ENCODE measurements around the gene PTPRE.

The PTPRE gene

DNA sequence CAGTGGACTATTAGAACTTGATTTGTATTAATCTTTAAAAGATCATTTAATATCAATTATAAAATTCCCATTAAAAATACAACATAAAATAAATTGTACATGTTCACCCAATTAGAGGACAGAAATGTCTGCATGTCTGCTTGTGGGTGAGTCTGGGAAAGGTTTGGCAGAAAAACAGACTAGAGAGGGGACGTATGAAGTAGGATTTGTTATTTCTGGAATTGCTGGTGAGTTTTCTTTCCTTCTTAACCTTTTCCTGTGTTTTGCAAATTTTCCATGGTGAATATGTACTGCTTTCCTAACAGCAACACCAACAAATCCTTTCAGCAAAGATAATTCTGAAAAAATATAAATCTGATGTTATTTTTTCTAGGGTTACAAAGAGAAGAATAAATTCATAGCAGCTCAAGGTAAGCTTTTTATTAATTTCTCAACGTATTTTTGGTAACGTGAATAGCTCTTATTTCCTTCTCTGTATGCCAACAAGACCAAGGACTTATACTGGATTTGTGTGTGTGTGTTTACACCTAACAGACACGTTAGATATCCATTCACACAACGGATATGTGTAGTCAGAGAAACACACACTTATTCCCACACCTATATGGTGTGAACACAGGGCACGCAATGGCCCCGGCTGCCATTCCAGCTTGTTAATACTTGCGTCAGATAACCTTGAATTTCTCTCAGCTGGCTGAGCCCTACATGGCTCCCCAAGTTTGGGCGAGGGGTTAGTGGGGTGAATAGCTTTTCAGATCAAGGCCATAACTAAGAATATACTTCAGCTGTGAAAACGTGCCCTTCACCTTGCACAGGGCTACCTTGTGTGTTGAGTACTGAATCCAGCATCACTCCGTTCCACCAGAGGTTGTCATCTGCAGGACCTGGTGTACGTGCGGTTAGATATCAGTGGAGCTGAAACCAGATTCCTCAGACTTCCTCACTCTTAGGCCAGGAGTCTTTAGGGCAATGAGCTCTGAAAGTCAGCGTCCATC is 154.7 kb downstream of the PTPRE start:
- Histone ChIP-seq H3K27me3 (ENCODE audit: control insufficient read depth, insufficient read depth, low read length) (no peaks in the 10 kb centered on the region), H3K9ac (ENCODE audit: low read depth, low read length) (no peak overlapping the region), H3K36me3 (ENCODE audit: control insufficient read depth, insufficient read depth, low read length) (no peaks in the 10 kb centered on the region), H3K4me1 (ENCODE audit: control insufficient read depth, insufficient read depth, low read length) (peaks cover 4% of the 10 kb centered on the region), H3K9me3 (ENCODE audit: control insufficient read depth, insufficient read depth, low read length) (no peaks in the 10 kb centered on the region), H3K4me3 (ENCODE audit: low read depth, low read length) (no peak overlapping the region)

DNA sequence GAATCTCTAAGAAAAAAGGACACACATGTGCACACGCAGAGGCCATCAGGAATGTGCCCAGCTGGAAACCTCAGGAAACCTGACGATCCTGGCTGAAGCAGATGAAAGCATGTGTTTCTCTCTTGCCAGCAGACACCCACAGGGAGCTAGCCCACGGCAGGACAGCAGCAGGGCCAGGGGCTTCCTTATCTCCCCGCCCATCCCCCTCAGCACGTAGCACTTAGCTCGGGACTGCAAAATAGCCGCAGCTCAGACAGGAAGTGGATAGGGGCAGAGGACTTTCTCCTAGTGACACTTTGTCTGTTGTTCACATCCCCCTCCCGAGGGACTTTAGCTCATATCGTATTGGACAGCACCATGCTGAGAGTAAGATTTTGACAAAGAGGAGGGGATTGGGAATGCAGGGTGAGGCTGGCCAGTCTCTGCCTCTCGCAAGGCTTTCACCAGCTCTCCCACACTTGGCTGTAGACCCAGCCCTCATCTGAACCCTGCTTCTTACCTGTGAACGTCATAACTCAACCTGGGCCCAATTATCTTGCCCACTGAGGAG is 155.5 kb downstream of the PTPRE start:
- H3K27me3 ChIP-seq (ENCODE audit: control insufficient read depth, insufficient read depth, low read length) = no peaks in the 10 kb centered on the region
- H3K4me1 ChIP-seq (ENCODE audit: control insufficient read depth, insufficient read depth, low read length) = peaks cover 4% of the 10 kb centered on the region
- no peak overlapping the region for H3K4me3 ChIP-seq (ENCODE audit: low read depth, low read length)
- no peaks in the 10 kb centered on the region for H3K36me3 ChIP-seq (ENCODE audit: control insufficient read depth, insufficient read depth, low read length)
- H3K9ac ChIP-seq (ENCODE audit: low read depth, low read length) = no peak overlapping the region
- no peaks in the 10 kb centered on the region for H3K9me3 ChIP-seq (ENCODE audit: control insufficient read depth, insufficient read depth, low read length)

DNA sequence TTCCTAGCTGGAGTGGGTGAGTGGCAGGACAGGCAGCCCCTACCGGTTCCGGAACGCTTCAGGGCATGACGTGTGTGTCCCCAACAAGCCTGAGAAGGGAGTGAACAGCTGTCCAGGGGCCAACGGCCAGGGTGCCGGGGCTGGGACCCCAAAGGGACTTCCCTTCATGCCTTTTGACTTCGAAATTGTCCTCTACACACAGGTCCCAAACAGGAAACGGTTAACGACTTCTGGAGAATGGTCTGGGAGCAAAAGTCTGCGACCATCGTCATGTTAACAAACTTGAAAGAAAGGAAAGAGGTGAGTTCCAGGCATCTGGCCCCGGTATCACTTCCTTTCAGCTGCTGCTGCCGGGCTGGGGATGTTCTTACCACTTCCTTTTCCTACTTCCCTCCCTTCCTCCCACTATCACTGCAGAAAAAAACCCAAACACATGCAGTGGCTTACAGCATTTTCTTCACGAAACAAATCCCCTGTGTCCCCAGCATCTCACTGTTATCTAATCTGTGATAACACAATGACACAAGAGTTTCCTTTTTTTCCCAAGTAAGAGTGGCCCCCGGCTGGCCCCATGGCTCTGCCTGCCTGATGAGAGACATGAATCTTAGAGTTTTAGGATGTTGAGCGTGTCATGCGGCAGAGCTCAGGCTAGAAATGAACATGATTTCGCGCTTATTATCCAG is 156.1 kb downstream of the PTPRE start:
- Histone ChIP-seq H3K27me3 (ENCODE audit: control insufficient read depth, insufficient read depth, low read length) (no peaks in the 10 kb centered on the region), H3K9me3 (ENCODE audit: control insufficient read depth, insufficient read depth, low read length) (no peaks in the 10 kb centered on the region), H3K4me1 (ENCODE audit: control insufficient read depth, insufficient read depth, low read length) (peaks cover 4% of the 10 kb centered on the region), H3K36me3 (ENCODE audit: control insufficient read depth, insufficient read depth, low read length) (no peaks in the 10 kb centered on the region), H3K9ac (ENCODE audit: low read depth, low read length) (no peak overlapping the region), H3K4me3 (ENCODE audit: low read depth, low read length) (no peak overlapping the region)

DNA sequence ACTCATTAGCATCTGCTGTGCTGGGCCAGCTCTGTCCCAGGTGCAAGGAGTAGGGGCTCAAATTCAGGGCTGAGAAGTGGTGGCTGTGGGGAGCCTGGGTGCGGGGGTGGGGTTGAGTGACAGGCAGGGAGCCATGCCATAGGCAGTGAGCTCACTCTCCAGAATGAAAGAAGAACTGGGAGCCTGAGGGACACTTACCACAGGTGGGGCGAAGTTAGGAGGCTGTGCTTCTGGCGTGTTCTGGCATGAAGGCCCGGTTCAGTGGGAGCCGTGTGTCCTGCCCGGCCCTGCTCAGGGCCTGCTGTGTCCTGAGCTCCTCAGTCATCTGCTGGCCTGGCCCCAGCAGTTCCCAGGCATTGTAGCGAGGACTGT is 156.8 kb downstream of the PTPRE start:
- Histone ChIP-seq H3K36me3 (ENCODE audit: control insufficient read depth, insufficient read depth, low read length) (no peaks in the 10 kb centered on the region), H3K4me3 (ENCODE audit: low read depth, low read length) (no peak overlapping the region), H3K9ac (ENCODE audit: low read depth, low read length) (no peak overlapping the region), H3K9me3 (ENCODE audit: control insufficient read depth, insufficient read depth, low read length) (no peaks in the 10 kb centered on the region), H3K4me1 (ENCODE audit: control insufficient read depth, insufficient read depth, low read length) (peaks cover 4% of the 10 kb centered on the region), H3K27me3 (ENCODE audit: control insufficient read depth, insufficient read depth, low read length) (no peaks in the 10 kb centered on the region)

DNA sequence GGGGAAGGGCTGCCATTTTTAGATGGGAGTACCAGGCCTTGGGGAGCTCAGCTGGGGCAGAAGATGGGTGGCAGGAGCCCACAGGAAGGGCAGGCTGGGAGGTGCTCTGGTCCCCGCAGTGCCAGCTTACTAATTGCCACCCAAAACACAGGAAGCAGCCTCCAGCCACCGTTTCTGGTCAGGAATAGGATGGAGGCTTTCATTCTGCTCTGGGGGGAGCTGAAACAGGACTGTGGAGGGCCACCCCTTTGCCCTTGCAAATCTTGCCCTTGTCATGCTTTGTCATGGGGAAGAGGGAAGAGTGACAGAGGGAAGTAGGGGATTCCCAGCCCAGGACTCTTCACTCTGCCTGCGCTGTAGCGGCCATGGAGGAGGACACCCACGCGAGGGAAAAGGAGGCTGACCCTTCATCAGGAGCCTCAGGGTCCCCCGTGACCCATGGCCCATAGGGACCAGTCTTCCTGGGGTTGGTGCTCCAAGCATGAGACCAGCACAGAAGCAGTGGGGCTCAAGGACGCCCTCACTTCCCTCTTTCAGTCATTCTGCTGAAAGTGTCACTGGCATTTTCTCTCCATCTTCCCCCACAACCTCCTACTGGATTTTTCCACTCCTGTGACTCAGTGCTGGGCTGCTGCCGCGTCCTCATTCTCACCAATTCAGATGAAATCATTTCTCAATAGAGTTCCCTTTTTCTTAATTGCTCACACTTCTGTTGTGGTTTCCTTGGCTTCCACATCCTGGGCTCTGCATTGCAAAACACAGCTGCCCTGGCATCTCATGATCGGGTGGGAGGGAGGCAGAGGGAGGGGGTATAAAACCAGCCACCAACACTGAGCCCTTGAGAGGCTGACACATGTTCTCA is 157.4 kb downstream of the PTPRE start:
- peaks cover 4% of the 10 kb centered on the region for H3K4me1 ChIP-seq (ENCODE audit: control insufficient read depth, insufficient read depth, low read length)
- H3K4me3 ChIP-seq (ENCODE audit: low read depth, low read length) = no peak overlapping the region
- H3K9ac ChIP-seq (ENCODE audit: low read depth, low read length) = no peak overlapping the region
- H3K27me3 ChIP-seq (ENCODE audit: control insufficient read depth, insufficient read depth, low read length) = no peaks in the 10 kb centered on the region
- no peaks in the 10 kb centered on the region for H3K9me3 ChIP-seq (ENCODE audit: control insufficient read depth, insufficient read depth, low read length)
- H3K36me3 ChIP-seq (ENCODE audit: control insufficient read depth, insufficient read depth, low read length) = no peaks in the 10 kb centered on the region

DNA sequence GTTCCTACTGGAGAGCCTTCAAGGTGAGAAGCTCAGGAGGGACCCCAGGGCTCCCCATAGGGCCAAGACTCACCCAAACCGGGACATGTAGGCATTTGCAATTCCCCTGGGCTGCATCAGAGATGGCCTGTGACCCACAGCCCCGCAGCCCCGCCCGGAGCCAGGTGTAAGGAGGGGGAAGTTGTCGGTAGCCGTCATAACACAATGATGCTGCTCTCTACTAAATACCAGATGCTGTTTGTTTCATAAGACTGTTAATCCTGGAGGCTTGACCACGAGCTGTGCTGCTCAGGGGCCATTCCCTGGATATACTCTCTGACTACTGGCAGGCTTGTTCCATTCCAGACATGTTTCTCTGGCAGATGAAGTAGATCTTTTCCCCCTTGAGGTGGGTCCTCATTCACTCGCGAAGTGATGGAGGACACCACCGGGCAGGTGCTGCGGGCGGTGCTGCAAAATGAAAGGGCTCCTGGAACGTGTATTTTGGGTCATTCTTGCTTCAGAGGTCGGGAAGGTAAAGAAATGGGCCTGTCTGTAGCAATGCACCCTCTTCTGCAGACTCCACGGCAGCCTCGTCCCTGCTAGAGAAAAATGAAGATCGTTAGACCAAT is 158.2 kb downstream of the PTPRE start:
- H3K9ac ChIP-seq (ENCODE audit: low read depth, low read length) = no peak overlapping the region
- peaks cover 4% of the 10 kb centered on the region for H3K4me1 ChIP-seq (ENCODE audit: control insufficient read depth, insufficient read depth, low read length)
- H3K9me3 ChIP-seq (ENCODE audit: control insufficient read depth, insufficient read depth, low read length) = no peaks in the 10 kb centered on the region
- no peaks in the 10 kb centered on the region for H3K36me3 ChIP-seq (ENCODE audit: control insufficient read depth, insufficient read depth, low read length)
- H3K27me3 ChIP-seq (ENCODE audit: control insufficient read depth, insufficient read depth, low read length) = no peaks in the 10 kb centered on the region
- H3K4me3 ChIP-seq (ENCODE audit: low read depth, low read length) = no peak overlapping the region

DNA sequence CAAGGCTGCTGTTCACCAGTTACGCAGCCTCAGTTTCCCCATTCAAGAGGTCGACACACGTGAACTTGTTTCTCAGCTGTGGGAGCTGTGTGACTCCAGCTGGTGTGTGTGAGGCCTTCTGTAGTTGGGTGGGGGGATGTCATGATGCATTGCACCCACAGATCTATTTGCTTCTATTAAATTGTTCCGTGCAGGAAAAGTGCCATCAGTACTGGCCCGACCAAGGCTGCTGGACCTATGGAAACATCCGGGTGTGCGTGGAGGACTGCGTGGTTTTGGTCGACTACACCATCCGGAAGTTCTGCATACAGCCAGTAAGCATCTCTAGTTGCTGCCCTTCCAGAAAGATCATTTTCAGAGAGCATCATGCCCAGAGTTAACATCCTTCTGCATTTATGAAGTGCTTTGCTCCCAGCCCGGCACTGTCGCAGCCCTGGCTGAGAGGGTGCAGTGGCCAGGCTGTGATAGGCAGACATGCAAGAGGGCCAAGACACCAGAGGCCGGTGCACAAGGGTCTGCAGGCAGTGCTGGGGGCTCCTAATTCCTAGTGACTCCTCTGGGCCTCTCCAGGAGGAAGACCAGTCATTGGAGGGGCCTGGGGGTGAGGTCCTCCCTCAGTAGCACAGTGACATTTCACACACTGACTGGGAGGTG is 159.1 kb downstream of the PTPRE start:
- no peaks in the 10 kb centered on the region for H3K27me3 ChIP-seq (ENCODE audit: control insufficient read depth, insufficient read depth, low read length)
- H3K9me3 ChIP-seq (ENCODE audit: control insufficient read depth, insufficient read depth, low read length) = no peaks in the 10 kb centered on the region
- no peak overlapping the region for H3K4me3 ChIP-seq (ENCODE audit: low read depth, low read length)
- H3K36me3 ChIP-seq (ENCODE audit: control insufficient read depth, insufficient read depth, low read length) = no peaks in the 10 kb centered on the region
- no peak overlapping the region for H3K9ac ChIP-seq (ENCODE audit: low read depth, low read length)
- peaks cover 4% of the 10 kb centered on the region for H3K4me1 ChIP-seq (ENCODE audit: control insufficient read depth, insufficient read depth, low read length)

DNA sequence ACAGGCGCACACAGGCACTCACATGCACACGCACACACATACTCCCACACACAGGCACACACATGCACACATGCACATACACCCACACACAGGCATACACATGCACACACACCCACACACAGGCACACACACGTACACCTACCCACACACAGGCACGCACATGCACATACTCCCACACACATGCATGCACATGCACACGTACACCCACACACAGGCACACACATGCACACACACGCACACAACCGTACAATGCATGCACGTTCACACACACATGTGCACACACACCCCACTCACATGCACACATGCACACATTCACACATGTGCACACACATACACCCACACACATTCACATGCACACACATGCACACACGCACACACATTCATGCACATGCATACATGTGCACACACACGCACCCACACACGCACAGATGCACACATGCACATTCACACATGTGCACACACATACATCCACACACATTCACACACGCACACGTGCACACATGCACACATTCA is 160.0 kb downstream of the PTPRE start:
- Histone ChIP-seq H3K27me3 (ENCODE audit: control insufficient read depth, insufficient read depth, low read length) (no peaks in the 10 kb centered on the region), H3K36me3 (ENCODE audit: control insufficient read depth, insufficient read depth, low read length) (no peaks in the 10 kb centered on the region), H3K9me3 (ENCODE audit: control insufficient read depth, insufficient read depth, low read length) (no peaks in the 10 kb centered on the region), H3K4me3 (ENCODE audit: low read depth, low read length) (no peak overlapping the region), H3K9ac (ENCODE audit: low read depth, low read length) (no peak overlapping the region), H3K4me1 (ENCODE audit: control insufficient read depth, insufficient read depth, low read length) (peaks cover 4% of the 10 kb centered on the region)

DNA sequence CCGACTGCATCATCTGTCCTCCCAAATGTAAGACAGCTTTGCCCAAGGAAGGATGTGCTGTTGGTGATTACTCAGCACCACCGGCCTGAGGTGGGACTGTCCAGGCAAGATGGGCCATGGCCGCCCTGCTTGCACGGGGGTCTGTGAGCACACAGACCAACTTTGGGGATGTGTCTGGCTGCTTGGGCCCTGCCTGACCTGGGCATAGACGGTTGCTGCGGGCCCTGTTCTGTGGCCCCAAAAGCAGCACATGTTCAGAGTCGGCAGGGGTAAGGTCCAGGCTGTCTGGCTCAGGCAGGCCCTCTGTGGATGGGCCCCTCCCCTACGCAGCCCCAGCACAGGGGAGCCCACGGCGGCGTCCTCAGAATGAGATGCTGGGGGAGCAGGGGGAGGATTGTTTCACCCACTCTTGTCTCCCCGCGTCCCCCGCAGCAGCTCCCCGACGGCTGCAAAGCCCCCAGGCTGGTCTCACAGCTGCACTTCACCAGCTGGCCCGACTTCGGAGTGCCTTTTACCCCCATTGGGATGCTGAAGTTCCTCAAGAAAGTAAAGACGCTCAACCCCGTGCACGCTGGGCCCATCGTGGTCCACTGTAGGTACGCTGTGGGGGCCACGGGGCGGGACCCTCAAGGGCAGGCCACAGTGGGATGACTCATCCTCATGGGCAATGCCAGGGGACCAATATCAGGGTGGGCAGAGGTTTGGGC is 160.9 kb downstream of the PTPRE start:
- Histone ChIP-seq H3K36me3 (ENCODE audit: control insufficient read depth, insufficient read depth, low read length) (no peaks in the 10 kb centered on the region), H3K9me3 (ENCODE audit: control insufficient read depth, insufficient read depth, low read length) (no peaks in the 10 kb centered on the region), H3K4me3 (ENCODE audit: low read depth, low read length) (no peak overlapping the region)

More for the DNA sequence above, 160.9 kb downstream of the PTPRE start:
- Histone ChIP-seq H3K9ac (ENCODE audit: low read depth, low read length) (no peak overlapping the region), H3K27me3 (ENCODE audit: control insufficient read depth, insufficient read depth, low read length) (no peaks in the 10 kb centered on the region), H3K4me1 (ENCODE audit: control insufficient read depth, insufficient read depth, low read length) (peaks cover 3% of the 10 kb centered on the region)
